Measurements from ENCODE around the gene CENATAC.

Gene CENATAC

GRCh38 chr11:119021631-119022030 lies 23.7 kb downstream of the CENATAC start:
- no peak for ATAC-seq
- TF ChIP-seq GLIS3 (CRISPR knock-in tag; IDR thresholded peaks at IDR 0.05): no peak
- TF ChIP-seq ISL1 (CRISPR knock-in tag; IDR thresholded peaks at IDR 0.05): no peak
- TF ChIP-seq ZNF565 (CRISPR knock-in tag; conservative IDR thresholded peaks at IDR 0.05; ENCODE audit: low read depth): no peak
- no peak for TF ChIP-seq TCF4 (CRISPR knock-in tag; IDR thresholded peaks at IDR 0.05; ENCODE audit: borderline replicate concordance)
- no peak for TF ChIP-seq ZFP30 (CRISPR knock-in tag; IDR thresholded peaks at IDR 0.05)
- no peak for TF ChIP-seq ZFP3 (CRISPR knock-in tag; IDR thresholded peaks at IDR 0.05)
- TF ChIP-seq OSR1 (CRISPR knock-in tag; IDR thresholded peaks at IDR 0.05): no peak
- no peak for TF ChIP-seq ESRRG (CRISPR knock-in tag; IDR thresholded peaks at IDR 0.05)
- no peak for TF ChIP-seq TOX (CRISPR knock-in tag; IDR thresholded peaks at IDR 0.05; ENCODE audit: borderline replicate concordance)
- no peak for TF ChIP-seq BACH2 (CRISPR knock-in tag; IDR thresholded peaks at IDR 0.05; ENCODE audit: borderline replicate concordance)
- no peak for TF ChIP-seq SNAI2 (CRISPR knock-in tag; IDR thresholded peaks at IDR 0.05)
- no peak for TF ChIP-seq ZNF8 (CRISPR knock-in tag; IDR thresholded peaks at IDR 0.05)
- TF ChIP-seq TSHZ2 (CRISPR knock-in tag; IDR thresholded peaks at IDR 0.05): no peak

GRCh38 chr11:119023741-119024140 lies 25.8 kb downstream of the CENATAC start:
- no peak for ATAC-seq
- no peak for TF ChIP-seq TCF4 (CRISPR knock-in tag; IDR thresholded peaks at IDR 0.05; ENCODE audit: borderline replicate concordance)
- no peak for TF ChIP-seq TOX (CRISPR knock-in tag; IDR thresholded peaks at IDR 0.05; ENCODE audit: borderline replicate concordance)
- TF ChIP-seq ZNF8 (CRISPR knock-in tag; IDR thresholded peaks at IDR 0.05): no peak
- TF ChIP-seq SNAI2 (CRISPR knock-in tag; IDR thresholded peaks at IDR 0.05): no peak
- no peak for TF ChIP-seq ZNF565 (CRISPR knock-in tag; conservative IDR thresholded peaks at IDR 0.05; ENCODE audit: low read depth)
- TF ChIP-seq PATZ1 (CRISPR knock-in tag; IDR thresholded peaks at IDR 0.05; ENCODE audit: borderline replicate concordance): no peak
- no peak for TF ChIP-seq POU6F1 (CRISPR knock-in tag; IDR thresholded peaks at IDR 0.05; ENCODE audit: borderline replicate concordance, low read depth)

- ATAC-seq: no peak
- TF ChIP-seq PATZ1 (CRISPR knock-in tag; IDR thresholded peaks at IDR 0.05; ENCODE audit: borderline replicate concordance) (no peak), ZNF70 (CRISPR knock-in tag; IDR thresholded peaks at IDR 0.05) (no peak), ISL1 (CRISPR knock-in tag; IDR thresholded peaks at IDR 0.05) (no peak), ARNTL (CRISPR knock-in tag; IDR thresholded peaks at IDR 0.05; ENCODE audit: borderline replicate concordance, low read depth) (no peak), PPARA (CRISPR knock-in tag; IDR thresholded peaks at IDR 0.05; ENCODE audit: borderline replicate concordance) (no peak), ZNF565 (CRISPR knock-in tag; conservative IDR thresholded peaks at IDR 0.05; ENCODE audit: low read depth) (no peak), BACH2 (CRISPR knock-in tag; IDR thresholded peaks at IDR 0.05; ENCODE audit: borderline replicate concordance) (no peak), CSRNP3 (CRISPR knock-in tag; IDR thresholded peaks at IDR 0.05) (no peak), ZNF8 (CRISPR knock-in tag; IDR thresholded peaks at IDR 0.05) (no peak), CREB5 (CRISPR knock-in tag; IDR thresholded peaks at IDR 0.05; ENCODE audit: low read depth) (no peak), ZFP30 (CRISPR knock-in tag; IDR thresholded peaks at IDR 0.05) (no peak), TSHZ2 (CRISPR knock-in tag; IDR thresholded peaks at IDR 0.05) (no peak), OSR1 (CRISPR knock-in tag; IDR thresholded peaks at IDR 0.05) (no peak), GLIS3 (CRISPR knock-in tag; IDR thresholded peaks at IDR 0.05) (no peak), SNAI2 (CRISPR knock-in tag; IDR thresholded peaks at IDR 0.05) (no peak), TOX (CRISPR knock-in tag; IDR thresholded peaks at IDR 0.05; ENCODE audit: borderline replicate concordance) (no peak), TCF4 (CRISPR knock-in tag; IDR thresholded peaks at IDR 0.05; ENCODE audit: borderline replicate concordance) (no peak), ESRRG (CRISPR knock-in tag; IDR thresholded peaks at IDR 0.05) (no peak), ZFP3 (CRISPR knock-in tag; IDR thresholded peaks at IDR 0.05) (no peak), RARB (CRISPR knock-in tag; IDR thresholded peaks at IDR 0.05) (no peak)
Observed at GRCh38 chr11:119024430-119025098, 26.6 kb downstream of the CENATAC start.

All from SK-N-SH treated with all-trans-retinoic acid at 6 μM for 48 hours (cell line).